B cell (primary cell): Measurements from ENCODE around the gene NLRX1.

Experiments used
- CTCF ChIP-seq: fragments of 200-600 bp; IDR thresholded peaks from one replicate; pipeline ENCODE4 v1.8.0; 2022; ENCODE audit warnings: antibody characterized with exemption, mild to moderate bottlenecking
- EZH2 ChIP-seq: IDR thresholded peaks from 2 replicates; pipeline ENCODE4 v1.6.1; 2012; ENCODE audit warnings: borderline replicate concordance, low read depth, mild to moderate bottlenecking, moderate library complexity, low read length; ENCODE audit not compliant: insufficient read depth, poor library complexity, severe bottlenecking

GRCh38 chr11:119195680-119196079 lies 27.2 kb downstream of the NLRX1 start:
- no peak for TF ChIP-seq CTCF
- no peak for TF ChIP-seq EZH2
